Amniotic stem cell (primary cell): ENCODE data around the gene TRAF7.

ENCODE experiments used
- DNase-seq: peaks from one replicate; lab custom pipeline; 2025; lab: John Stamatoyannopoulos, UW

Gene TRAF7

DNA sequence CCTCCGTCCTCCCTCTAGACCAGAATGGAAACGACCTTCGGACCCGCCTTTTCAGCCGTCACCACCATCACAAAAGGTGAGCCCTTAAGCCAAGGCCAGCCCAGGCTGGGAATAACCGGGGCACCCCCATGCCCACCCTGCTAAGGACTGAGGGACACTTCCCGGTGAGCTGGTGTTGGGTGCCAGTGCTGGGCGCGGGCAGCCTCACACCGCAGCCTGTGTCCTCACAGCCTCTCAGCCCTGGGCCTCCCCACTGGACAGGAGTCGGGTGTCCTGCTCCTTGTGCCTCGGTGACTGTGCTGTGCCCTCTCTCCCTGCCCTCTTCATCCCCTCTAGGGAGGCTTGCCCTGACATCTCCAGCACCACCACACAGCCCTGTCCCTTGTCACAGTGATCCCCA lies 10.3 kb downstream of the TRAF7 start:
- no peak for DNase-seq

GRCh38 chr16:2166263-2167067 lies 10.9 kb downstream of the TRAF7 start:
- no peak for DNase-seq

DNA sequence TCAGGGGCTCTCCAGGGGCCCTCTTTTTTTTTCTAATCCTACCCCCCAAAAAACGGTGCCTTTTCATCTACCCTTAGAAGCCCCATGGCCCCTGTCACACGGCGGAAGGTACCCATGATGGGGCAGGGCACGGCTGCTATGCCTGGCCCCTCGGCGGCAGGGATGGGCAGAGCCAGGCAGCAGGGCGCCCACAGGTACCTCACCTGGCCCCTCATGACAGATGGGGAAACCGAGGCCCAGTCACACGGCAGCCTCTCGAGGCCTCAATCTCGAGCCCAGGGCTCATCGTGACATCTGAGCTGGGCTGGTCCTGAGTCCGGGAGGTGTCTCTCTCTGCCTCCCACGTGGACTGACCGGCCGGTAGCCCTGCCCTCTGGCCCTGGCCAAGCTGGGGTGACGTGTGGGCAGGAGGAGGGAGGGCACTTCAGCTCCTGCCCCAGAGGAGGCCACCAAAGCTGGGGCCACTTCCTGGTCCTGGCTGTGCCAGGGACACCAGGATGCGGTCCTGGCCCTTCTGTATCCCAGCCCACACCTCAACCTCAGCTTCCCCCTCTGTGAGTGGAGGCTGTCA lies 11.6 kb downstream of the TRAF7 start:
- DNase-seq = no peak

DNA sequence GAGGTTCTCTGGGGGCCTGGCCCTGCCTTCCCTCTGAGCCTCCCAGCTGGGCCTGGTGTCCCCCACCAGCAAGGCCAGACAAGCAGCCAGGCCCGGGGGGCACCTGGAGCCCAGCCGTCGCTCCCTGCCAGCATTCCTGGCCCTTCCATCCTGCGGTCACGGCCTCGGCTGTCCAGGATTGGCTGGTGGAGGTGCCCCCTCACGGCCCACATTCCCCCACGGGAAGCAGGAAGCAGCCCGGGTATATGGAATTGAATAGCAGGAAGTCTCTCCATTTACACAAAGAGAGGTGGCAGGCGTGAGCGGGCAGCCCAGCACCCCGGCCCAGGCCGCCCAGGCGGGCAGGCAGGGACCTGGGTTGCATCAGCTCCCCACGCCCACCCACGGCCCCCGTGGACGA lies 14.5 kb downstream of the TRAF7 start:
- no peak for DNase-seq

DNA sequence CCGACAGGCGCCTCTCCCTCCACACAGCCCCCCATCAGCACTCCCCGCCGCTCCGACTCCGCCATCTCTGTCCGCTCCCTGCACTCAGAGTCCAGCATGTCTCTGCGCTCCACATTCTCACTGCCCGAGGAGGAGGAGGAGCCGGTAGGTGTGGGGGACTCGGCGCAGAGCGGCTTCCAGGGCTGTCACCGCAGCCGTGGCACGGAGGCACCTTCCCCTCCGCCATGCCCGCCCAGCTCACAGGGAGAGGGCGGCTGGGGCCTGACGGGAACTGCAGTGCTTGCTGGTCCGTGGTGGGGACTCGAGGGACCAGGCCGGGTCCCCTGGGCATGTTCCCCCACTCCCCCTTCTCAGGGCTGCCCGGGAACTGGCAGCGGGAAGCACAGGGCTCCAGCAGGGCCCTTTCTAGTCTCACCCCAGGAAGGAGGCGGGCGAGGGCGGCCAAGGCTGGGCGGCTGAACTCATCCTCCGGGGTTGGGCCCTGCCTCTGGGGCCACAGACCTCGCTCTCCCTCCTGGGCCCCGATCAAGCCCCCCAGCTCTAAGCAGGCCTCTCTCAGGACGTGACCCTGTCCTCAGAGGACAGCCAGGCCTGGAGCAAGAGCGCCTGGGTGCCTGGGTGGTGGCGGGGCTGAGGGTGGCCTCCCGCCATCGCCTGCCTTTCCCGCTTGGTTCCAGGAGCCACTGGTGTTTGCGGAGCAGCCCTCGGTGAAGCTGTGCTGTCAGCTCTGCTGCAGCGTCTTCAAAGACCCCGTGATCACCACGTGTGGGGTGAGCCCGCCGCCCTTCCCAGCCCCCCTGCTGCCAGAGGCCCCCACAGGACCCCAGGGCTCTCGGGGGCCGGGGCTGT lies 15.2 kb downstream of the TRAF7 start:
- no peak for DNase-seq

- no peak for DNase-seq
Measured at GRCh38 chr16:2171601-2172178, 16.1 kb downstream of the TRAF7 start.

GRCh38 chr16:2172688-2173335 lies 17.2 kb downstream of the TRAF7 start:
- no peak for DNase-seq

DNA sequence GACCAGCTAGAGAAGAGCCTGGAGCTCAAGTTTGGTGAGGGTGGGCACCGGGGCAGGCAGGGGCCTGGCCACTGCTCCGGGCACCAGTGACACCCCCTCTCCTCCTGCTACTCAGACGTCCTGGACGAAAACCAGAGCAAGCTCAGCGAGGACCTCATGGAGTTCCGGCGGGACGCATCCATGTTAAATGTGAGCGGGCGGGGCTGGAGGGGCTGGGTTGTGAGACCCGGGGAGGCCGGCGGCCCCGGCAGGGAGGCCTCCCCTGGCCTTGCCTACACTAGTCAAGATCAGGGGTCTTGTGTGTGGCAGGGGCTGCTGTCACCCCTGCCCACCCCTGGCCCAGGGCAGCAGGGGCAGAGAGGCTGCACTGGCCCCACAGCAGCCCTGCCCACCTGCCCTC lies 17.8 kb downstream of the TRAF7 start:
- no peak for DNase-seq

GRCh38 chr16:2173916-2174315 lies 18.3 kb downstream of the TRAF7 start:
- no peak for DNase-seq

- no peak for DNase-seq
Measured at GRCh38 chr16:2174396-2175131, 19.0 kb downstream of the TRAF7 start.

DNA sequence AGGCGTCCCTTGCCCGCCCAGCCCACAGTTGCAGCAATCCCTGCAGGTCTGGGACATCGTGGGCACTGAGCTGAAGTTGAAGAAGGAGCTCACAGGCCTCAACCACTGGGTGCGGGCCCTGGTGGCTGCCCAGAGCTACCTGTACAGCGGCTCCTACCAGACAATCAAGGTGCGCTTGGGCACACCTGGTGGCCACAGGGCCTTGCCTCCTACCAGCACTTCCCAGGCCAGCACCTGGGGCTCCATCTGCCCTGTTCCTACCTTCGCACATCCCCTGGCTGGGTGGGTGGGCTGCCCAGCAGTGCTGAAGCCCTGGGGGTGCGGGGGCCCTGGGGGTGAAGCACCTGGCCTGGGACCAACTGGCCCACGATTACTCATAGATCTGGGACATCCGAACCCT lies 19.9 kb downstream of the TRAF7 start:
- DNase-seq = no peak

DNA sequence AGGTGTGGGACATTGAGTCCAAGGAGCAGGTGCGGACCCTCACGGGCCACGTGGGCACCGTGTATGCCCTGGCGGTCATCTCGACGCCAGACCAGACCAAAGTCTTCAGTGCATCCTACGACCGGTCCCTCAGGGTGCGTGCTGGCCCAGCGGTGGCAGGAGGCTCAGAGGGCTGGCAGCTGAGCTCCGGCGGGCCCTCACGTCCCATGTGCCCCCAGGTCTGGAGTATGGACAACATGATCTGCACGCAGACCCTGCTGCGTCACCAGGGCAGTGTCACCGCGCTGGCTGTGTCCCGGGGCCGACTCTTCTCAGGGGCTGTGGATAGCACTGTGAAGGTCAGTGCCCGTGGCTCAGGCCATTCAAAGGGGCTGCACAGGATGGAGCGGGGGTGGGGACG lies 20.5 kb downstream of the TRAF7 start:
- no peak for DNase-seq

DNA sequence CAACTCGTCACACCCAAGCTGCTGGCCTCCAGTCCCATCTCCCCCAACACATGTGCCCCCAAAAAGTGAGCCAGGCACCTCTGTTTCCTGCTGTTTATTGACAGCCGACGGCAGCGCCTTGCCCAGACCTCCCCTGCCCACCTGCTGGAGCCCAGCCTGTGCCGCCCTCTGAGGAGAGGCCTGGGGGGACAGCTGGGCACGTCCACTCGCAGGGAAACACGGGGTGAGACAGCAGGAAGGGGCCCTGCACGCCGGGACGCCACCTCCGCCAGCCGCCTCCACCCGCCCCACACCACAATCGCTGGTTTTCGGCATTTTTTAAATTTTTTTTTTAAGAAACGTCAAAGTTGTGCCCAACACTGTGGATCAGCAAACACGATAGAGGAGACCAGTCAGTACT lies 21.5 kb downstream of the TRAF7 start:
- no peak for DNase-seq

DNA sequence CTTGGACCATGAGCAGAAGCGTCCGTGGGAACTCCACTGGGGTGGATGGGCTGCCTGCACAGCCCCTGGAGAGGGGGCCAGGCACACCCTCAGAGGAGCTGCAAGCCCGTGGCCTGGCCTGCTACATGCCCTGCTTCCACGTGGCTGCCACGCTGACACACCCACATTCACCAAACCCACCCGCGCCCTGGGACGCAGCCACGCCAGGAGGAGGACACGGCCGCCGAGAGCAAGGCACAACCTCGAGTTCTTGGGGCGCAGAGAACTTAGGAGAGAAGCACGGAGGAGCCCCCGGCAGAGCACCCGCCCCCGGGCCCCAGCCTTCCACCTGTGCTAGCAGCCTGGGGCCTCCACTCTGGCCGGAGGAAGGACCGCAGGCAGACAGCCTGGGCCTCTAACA lies 22.0 kb downstream of the TRAF7 start:
- DNase-seq = no peak

- DNase-seq = no peak
Measured at GRCh38 chr16:2178321-2179106, 22.9 kb downstream of the TRAF7 start.

GRCh38 chr16:2179107-2179501 lies 23.5 kb downstream of the TRAF7 start:
- DNase-seq = no peak

- no peak for DNase-seq
Measured at GRCh38 chr16:2179576-2179975, 24.0 kb downstream of the TRAF7 start.

DNA sequence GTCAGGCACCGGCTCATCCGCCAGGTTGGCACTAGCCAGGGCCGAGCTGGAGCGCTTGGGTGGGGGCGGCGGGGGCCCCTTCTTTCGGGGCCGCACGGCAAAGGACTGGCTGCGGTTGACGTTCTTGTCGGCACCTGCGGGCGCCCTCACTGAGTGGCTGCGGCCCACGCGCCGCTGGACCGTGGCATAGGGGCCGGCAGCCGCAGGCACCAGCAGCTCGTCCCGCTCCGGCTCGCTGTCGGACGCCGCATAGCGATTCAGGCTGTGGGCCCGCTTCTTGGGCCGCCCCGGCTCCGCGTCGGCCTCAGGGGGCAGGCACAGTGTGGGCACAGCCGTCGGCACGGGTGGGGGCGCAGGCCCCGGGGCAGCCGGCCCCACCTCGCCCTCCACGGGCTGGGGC lies 24.9 kb downstream of the TRAF7 start:
- no peak for DNase-seq

- DNase-seq = no peak
Measured at GRCh38 chr16:2180962-2181923, 25.7 kb downstream of the TRAF7 start.
